NOMO-1 treated with DMSO at 0.1 percent for 48 hours (cell line): ENCODE measurements around the gene GAGE10.
"Not testable (repeated sequence)": the region's sequence is repeated elsewhere in the genome, so short reads cannot be mapped to it uniquely, and the experiment has no call there.

ENCODE experiments used
- DNase-seq: peaks from one replicate; lab custom pipeline; 2025; ENCODE audit not compliant: unreplicated experiment; lab: John Stamatoyannopoulos, UW

GAGE10 gene

DNA sequence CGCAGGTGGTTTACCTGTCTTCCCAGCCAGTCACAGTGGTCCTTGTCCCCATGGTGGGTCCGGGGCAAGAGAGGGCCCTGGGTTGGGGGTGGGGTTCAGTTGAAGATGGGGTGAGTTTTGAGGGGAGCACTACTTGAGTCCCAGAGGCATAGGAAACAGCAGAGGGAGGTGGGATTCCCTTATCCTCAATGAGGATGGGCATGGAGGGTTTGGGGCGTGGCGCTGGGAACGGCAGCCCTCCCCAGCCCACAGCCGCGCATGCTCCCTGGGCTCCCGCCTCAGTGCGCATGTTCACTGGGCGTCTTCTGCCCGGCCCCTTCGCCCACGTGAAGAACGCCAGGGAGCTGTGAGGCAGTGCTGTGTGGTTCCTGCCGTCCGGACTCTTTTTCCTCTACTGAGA lies 18.3 kb downstream of the GAGE10 start, which contains the start of gene GAGE12J:
TSS of gene GAGE12J (plus strand) at position 301 of the 400 bp plus-strand sequence. CDS start 1,157 bp downstream, outside the sequence.
- not testable (repeated sequence) for DNase-seq

DNA sequence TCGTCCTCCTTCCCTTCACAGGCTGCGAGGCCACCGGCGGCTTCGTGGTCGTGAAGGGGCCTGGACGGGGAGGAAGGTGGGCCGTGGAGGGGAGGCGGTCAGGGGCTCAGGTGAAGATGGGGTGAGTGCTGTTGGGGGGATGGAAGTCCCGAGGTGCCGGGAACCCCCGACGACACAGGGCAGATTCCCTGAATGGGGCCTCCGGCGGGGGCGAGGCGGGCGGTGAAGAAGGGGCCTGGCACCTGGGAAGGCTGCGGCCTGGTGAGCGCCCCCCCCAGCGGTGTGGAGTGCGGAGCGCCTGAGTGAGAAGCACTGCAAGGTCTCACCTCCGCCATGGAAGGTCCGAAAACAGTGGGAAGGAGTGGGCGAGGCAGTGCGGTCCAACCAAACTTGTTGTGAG lies 18.8 kb downstream of the GAGE10 start:
- not testable (repeated sequence) for DNase-seq

DNA sequence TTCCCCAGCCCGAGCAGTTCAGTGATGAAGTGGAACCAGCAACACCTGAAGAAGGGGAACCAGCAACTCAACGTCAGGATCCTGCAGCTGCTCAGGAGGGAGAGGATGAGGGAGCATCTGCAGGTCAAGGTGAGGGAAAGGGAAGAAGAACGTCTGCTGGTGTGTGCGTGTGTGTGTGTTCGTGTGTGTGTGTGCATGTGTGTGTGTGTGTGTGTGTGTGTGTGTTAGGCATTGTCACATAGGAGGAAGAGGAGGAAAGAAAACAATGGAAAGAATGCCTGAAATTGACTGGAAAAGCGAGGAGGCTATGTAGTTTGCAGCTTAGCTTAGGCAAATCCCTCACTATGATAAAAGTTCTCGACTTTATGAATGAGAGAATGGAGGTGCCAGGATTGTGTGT lies 20.3 kb downstream of the GAGE10 start:
- not testable (repeated sequence) for DNase-seq

DNA sequence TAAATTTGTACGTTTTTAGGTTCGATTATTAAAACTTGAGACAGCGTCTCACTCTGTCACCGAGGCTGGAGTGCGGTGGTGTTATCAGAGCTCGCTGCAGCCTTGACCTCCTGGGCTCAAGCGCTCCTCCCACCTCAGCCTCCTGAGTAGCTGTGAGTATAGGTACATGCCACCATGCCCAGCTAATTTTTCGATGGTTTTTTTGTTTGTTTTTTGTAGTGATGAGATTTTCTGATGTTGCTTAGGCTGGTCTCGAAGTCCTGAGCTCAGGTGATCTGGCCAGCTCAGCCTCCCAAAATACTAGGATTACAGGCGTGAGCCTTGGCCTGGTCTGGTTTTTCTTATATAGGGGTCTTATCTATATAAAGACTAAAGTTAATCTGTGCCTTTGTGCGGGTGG lies 27.0 kb downstream of the GAGE10 start:
- DNase-seq = not testable (repeated sequence)

DNA sequence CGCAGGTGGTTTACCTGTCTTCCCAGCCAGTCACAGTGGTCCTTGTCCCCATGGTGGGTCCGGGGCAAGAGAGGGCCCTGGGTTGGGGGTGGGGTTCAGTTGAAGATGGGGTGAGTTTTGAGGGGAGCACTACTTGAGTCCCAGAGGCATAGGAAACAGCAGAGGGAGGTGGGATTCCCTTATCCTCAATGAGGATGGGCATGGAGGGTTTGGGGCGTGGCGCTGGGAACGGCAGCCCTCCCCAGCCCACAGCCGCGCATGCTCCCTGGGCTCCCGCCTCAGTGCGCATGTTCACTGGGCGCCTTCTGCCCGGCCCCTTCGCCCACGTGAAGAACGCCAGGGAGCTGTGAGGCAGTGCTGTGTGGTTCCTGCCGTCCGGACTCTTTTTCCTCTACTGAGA lies 27.8 kb downstream of the GAGE10 start, which contains the start of gene GAGE13:
TSS of gene GAGE13 (plus strand) at position 301 of the 400 bp plus-strand sequence. CDS start 1,156 bp downstream, outside the sequence.
- not testable (repeated sequence) for DNase-seq

DNA sequence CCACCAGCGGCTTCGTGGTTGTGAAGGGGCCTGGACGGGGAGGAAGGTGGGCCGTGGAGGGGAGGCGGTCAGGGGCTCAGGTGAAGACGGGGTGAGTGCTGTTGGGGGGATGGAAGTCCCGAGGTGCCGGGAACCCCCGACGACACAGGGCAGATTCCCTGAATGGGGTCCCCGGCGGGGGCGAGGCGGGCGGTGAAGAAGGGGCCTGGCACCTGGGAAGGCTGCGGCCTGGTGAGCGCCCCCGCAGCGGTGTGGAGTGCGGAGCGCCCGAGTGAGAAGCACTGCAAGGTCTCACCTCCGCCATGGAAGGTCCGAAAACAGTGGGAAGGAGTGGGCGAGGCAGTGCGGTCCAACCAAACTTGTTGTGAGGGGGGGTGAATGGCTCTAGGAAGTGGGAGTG lies 28.4 kb downstream of the GAGE10 start:
- DNase-seq = not testable (repeated sequence)

DNA sequence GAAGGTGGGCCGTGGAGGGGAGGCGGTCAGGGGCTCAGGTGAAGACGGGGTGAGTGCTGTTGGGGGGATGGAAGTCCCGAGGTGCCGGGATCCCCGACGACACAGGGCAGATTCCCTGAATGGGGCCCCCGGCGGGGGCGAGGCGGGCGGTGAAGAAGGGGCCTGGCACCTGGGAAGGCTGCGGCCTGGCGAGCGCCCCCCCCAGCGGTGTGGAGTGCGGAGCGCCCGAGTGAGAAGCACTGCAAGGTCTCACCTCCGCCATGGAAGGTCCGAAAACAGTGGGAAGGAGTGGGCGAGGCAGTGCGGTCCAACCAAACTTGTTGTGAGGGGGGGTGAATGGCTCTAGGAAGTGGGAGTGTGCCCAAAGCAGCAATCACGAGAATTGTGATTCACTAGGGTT lies 38.0 kb downstream of the GAGE10 start:
- DNase-seq = not testable (repeated sequence)

DNA sequence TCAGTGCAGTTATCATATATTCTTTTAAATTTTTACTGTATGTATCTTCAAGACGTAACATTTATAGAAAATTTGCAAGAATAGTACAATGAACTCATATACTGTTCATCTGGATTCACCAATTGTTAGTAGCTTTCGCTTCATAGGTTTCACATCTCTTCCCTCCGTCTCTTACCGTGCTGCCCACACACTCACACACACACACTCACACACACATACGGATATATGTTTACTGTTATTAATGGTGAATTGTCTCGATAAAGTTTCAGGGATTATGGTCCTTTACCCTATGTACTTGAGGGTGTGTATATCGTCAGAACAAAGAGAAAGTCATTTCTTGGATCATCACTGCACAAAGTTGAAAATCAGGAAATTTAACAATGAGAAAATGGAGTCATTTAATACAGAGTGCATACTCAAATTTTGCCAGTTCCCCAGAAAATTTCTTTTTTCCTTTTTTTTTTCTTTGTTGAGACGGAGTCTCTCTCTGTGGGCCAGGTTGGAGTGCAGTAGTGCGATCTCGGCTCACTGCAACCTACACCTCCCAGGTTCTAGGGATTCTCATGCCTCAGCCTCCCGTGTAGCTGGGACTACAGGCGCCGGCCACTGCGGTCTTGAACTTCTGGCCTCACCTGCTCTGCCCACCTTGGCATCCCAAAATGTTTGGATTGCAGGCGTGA lies 41.2 kb downstream of the GAGE10 start:
- DNase-seq = not testable (repeated sequence)

DNA sequence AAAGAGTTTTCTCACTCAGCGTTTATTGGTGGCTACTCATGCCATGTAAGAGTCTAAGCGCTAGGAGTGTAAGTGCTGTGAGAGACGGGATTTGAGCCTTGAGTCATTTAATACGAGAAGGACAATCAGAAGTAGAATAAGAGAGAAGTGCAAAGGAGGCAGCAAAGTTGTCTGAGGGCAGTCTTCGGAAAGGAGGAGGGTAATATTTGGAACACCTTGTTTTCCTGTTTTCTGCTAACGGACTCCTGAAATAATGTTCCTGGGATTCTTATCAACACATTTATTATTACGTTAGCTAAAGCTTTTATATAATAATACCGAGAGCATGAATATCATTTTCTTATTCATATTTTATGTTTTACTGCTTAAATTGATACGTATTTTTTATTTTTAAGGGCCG lies 42.0 kb downstream of the GAGE10 start:
- DNase-seq = not testable (repeated sequence)

DNA sequence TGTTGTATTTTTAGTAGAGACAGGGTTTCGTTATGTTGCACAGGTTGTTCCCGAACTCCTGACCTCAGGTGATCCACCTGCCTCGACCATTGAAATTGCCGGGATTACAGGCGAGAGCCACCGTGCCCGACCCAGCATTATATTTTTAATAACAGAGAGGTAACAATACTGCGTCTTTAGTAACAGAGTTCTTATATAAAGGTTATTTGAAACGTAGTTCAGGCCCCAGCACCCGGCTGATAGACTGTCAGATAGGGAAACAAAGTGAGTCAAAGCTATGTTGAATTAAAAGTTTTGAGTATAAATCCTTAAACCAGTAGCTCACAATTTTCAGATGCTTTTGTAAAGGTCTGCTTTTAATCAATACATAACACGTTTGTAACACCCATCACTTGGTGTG lies 42.7 kb downstream of the GAGE10 start:
- DNase-seq = not testable (repeated sequence)
